ENCODE measurements around the gene BICRA.

- TF ChIP-seq CTCF (IDR thresholded peaks at IDR 0.05; ENCODE audit: control extremely low read depth in 1 of 3, insufficient read depth in 1 of 3, low read depth in 1 of 3, low read length in 3 of 3): no peak
- no peak for TF ChIP-seq POLR2AphosphoS5 (IDR thresholded peaks at IDR 0.05; ENCODE audit: low read depth, low read length)
- TF ChIP-seq EZH2 (IDR thresholded peaks at IDR 0.05; ENCODE audit: low read depth, low read length, severe bottlenecking): no peak
- peak in 1 of 2 experiments; percentile 75; a peak in 1 of 3 replicates for TF ChIP-seq EP300 (IDR thresholded peaks at IDR 0.05; ENCODE audit: borderline replicate concordance in 1 of 2, low read depth in 2 of 2, low read length in 2 of 2)
- peak; percentile 65; the same call in 1 of the 2 replicates for TF ChIP-seq POU5F1 (IDR thresholded peaks at IDR 0.05; ENCODE audit: low read depth, low read length)
- TF ChIP-seq CEBPB (IDR thresholded peaks at IDR 0.05; ENCODE audit: low read depth, low read length): no peak
- TF ChIP-seq RNF2 (IDR thresholded peaks at IDR 0.05; ENCODE audit: borderline replicate concordance, low read depth, low read length, missing control alignments, poor library complexity, severe bottlenecking): no peak
- TF ChIP-seq TAF1 (IDR thresholded peaks at IDR 0.05; ENCODE audit: low read depth, low read length): no peak
- TF ChIP-seq RFX5 (IDR thresholded peaks at IDR 0.05; ENCODE audit: borderline replicate concordance, low read depth, low read length): no peak
- peak; percentile 51; the same call in 1 of the 2 replicates for TF ChIP-seq SP1 (IDR thresholded peaks at IDR 0.05; ENCODE audit: low read depth, low read length)
- no peak for TF ChIP-seq POLR2A (IDR thresholded peaks at IDR 0.05; ENCODE audit: control extremely low read depth in 1 of 2, low read depth in 2 of 2, low read length in 2 of 2)
- peak in 1 of 2 experiments; percentile 87; a peak in 1 of 4 replicates for TF ChIP-seq HDAC2 (IDR thresholded peaks at IDR 0.05; ENCODE audit: borderline replicate concordance in 1 of 2, low read depth in 2 of 2, low read length in 2 of 2)
- TF ChIP-seq JUN (IDR thresholded peaks at IDR 0.05; ENCODE audit: low read depth, low read length): no peak
Measured at GRCh38 chr19:47619763-47620162, 10.8 kb downstream of the BICRA start.

Measured in H1 (cell line).